GM18499 (cell line): ENCODE results near the gene FAAP20.

Source experiments
- ATAC-seq: cut with Tn5 transposase; IDR thresholded peaks from one replicate; pipeline ENCODE4 v1.9.1; 2021; ENCODE audit warnings: moderate number of reproducible peaks; ENCODE audit not compliant: insufficient read depth, unreplicated experiment

The FAAP20 gene

GRCh38 chr1:2143814-2144500 is 50.6 kb downstream of the FAAP20 start:
- ATAC-seq: no peak

- ATAC-seq: no peak
Observed at GRCh38 chr1:2141025-2141424, 53.5 kb downstream of the FAAP20 start.
